A549 (cell line): Measurements from ENCODE around the gene TBC1D14. TPM values are rescaled to one million over a fixed set of nuclear protein-coding genes. Genes with fewer than 3 reads are reported as not detected.

ENCODE experiments used
- ATAC-seq, 2 experiments: fragments of 200-7000 bp in 1 of 2; fragments of >200 bp in 1 of 2; cut with Nextera tagmentation in 1 of 2; cut with Tn5 transposase in 1 of 2; 3 replicates each; pipeline versions ENCODE4 v1.8.0 to v1.9.1; 2018 to 2020; ENCODE audit warnings: mild to moderate bottlenecking in 1 of 2, moderate library complexity in 1 of 2
- CTCF ChIA-PET: fragments of 300-600 bp; sonication (Branson Sonifier 250); formaldehyde crosslinking; extraction: SDS; loops from one replicate; lab custom pipeline; 2021; ENCODE audit warnings: antibody characterized with exemption, inconsistent platforms; lab: Yijun Ruan, JAX
- POLR2A ChIA-PET: fragments of 350-600 bp; formaldehyde crosslinking; extraction: SDS; loops from one replicate; lab custom pipeline; 2021; ENCODE audit warnings: antibody characterized with exemption, inconsistent platforms; lab: Yijun Ruan, JAX
- DNase-seq, 2 experiments: peaks; one replicate each; pipeline versions ENCODE4 v3.0.0 to v3.0.0-alpha.2; 2011 to 2016; ENCODE audit warnings: low read depth in 1 of 2, low spot score in 1 of 2
- FAIRE-seq: peaks from 2 replicates; lab custom pipeline; 2011; peaks lifted over from hg19 to GRCh38; lab: Jason Lieb, UNC
- H3K27ac ChIP-seq, 2 experiments: fragments of >200 bp; sonication (Bioruptor Twin); formaldehyde crosslinking; 3 replicates each; pipeline ENCODE4 v1.5.1; 2016 to 2017
- H3K4me1 ChIP-seq: fragments of >200 bp; sonication (Bioruptor Twin); formaldehyde crosslinking; 3 replicates; pipeline ENCODE4 v1.6.1; 2016
- H3K4me2 ChIP-seq: fragments of >200 bp; sonication (Bioruptor Twin); formaldehyde crosslinking; 3 replicates; pipeline ENCODE4 v1.6.1; 2016
- H3K4me3 ChIP-seq: fragments of >200 bp; sonication (Bioruptor Twin); formaldehyde crosslinking; 3 replicates; pipeline ENCODE4 v1.5.1; 2016
- H3K9me3 ChIP-seq: fragments of >200 bp; sonication (Bioruptor Twin); formaldehyde crosslinking; 3 replicates; pipeline ENCODE4 v1.6.1; 2016
- ATOH8 ChIP-seq: fragments of 250-450 bp; sonication (Bioruptor Pico); IDR thresholded peaks from 2 replicates; pipeline ENCODE4 v1.5.0; 2020; ENCODE audit warnings: low read depth, mild to moderate bottlenecking, moderate library complexity
- CBX8 ChIP-seq: fragments of 200-600 bp; sonication (generic); IDR thresholded peaks from 2 replicates; pipeline ENCODE4 v1.6.1; 2016
- E2F6 ChIP-seq: IDR thresholded peaks from 2 replicates; pipeline ENCODE4 v1.6.1; 2012; ENCODE audit warnings: low read depth, borderline replicate concordance
- ELK1 ChIP-seq: fragments of 150-350 bp; IDR thresholded peaks from 2 replicates; pipeline ENCODE4 v1.6.1; 2014; ENCODE audit warnings: low read depth, mild to moderate bottlenecking, low read length
- HDAC2 ChIP-seq: fragments of 200-600 bp; sonication (generic); IDR thresholded peaks from 2 replicates; pipeline ENCODE4 v1.6.1; 2016
- HES2 ChIP-seq: fragments of >200 bp; sonication (Bioruptor Twin); formaldehyde crosslinking; IDR thresholded peaks from 2 replicates; pipeline ENCODE4 v1.6.1; 2016
- HEYL ChIP-seq: fragments of 250-450 bp; sonication (Bioruptor Pico); IDR thresholded peaks from 2 replicates; pipeline ENCODE4 v1.8.0; 2021; ENCODE audit warnings: mild to moderate bottlenecking, moderate library complexity
- HOXA7 ChIP-seq: fragments of 250-450 bp; sonication (Bioruptor Pico); IDR thresholded peaks from 2 replicates; pipeline ENCODE4 v1.5.0; 2020; ENCODE audit warnings: mild to moderate bottlenecking, moderate library complexity
- JUNB ChIP-seq: fragments of >200 bp; sonication (Bioruptor Twin); formaldehyde crosslinking; IDR thresholded peaks from 2 replicates; pipeline ENCODE4 v1.6.1; 2016
- KDM5A ChIP-seq: fragments of 200-600 bp; sonication (generic); IDR thresholded peaks from 2 replicates; pipeline ENCODE4 v1.6.1; 2016; ENCODE audit warnings: antibody characterized with exemption, mild to moderate bottlenecking
- MAZ ChIP-seq: fragments of 150-350 bp; IDR thresholded peaks from 2 replicates; pipeline ENCODE4 v1.6.1; 2014; ENCODE audit warnings: antibody characterized with exemption, low read depth, low read length, borderline replicate concordance
- MYC ChIP-seq: IDR thresholded peaks from 2 replicates; pipeline ENCODE4 v1.6.1; 2012; ENCODE audit warnings: mild to moderate bottlenecking, inconsistent platforms, low read length, improper control_type of control experiment, borderline replicate concordance
- PBX3 ChIP-seq: IDR thresholded peaks from 2 replicates; pipeline ENCODE4 v1.6.1; 2012
- RAD21 ChIP-seq, 2 experiments: fragments of >200 bp in 1 of 2; sonication (Bioruptor Twin) in 1 of 2; formaldehyde crosslinking in 1 of 2; IDR thresholded peaks in 1 of 2; conservative IDR thresholded peaks in 1 of 2; 2 replicates in 1 of 2; 3 replicates in 1 of 2; pipeline ENCODE4 v1.6.1; 2012 to 2018; ENCODE audit warnings: inconsistent platforms in 1 of 2
- SMC3 ChIP-seq: fragments of >200 bp; sonication (Bioruptor Twin); formaldehyde crosslinking; IDR thresholded peaks from 3 replicates; pipeline ENCODE4 v1.6.1; 2018; ENCODE audit warnings: inconsistent platforms
- SREBF2 ChIP-seq: fragments of 450-650 bp; IDR thresholded peaks from 2 replicates; pipeline ENCODE4 v1.6.1; 2014; ENCODE audit warnings: mild to moderate bottlenecking, moderate library complexity
- TFCP2L1 ChIP-seq: fragments of 250-450 bp; sonication (Bioruptor Pico); IDR thresholded peaks from 2 replicates; pipeline ENCODE4 v1.5.0; 2021; ENCODE audit warnings: mild to moderate bottlenecking
- USF2 ChIP-seq: fragments of 450-650 bp; IDR thresholded peaks from 2 replicates; pipeline ENCODE4 v1.6.1; 2014; ENCODE audit warnings: antibody characterized with exemption
- ZC3H11A ChIP-seq: fragments of 450-650 bp; IDR thresholded peaks from 2 replicates; pipeline ENCODE4 v1.6.1; 2014; ENCODE audit warnings: antibody characterized with exemption, mild to moderate bottlenecking
- ZNF302 ChIP-seq: fragments of 250-450 bp; sonication (Bioruptor Pico); IDR thresholded peaks from 2 replicates; pipeline ENCODE4 v1.9.0; 2021; ENCODE audit warnings: inconsistent platforms, mild to moderate bottlenecking, moderate library complexity
- WGBS: methylation state at CpG from one replicate; pipeline ENCODE4 v1.1.6; 2017; ENCODE audit errors: missing lambda C conversion rate; 5-methylcytosine and 5-hydroxymethylcytosine counted together
- polyA plus RNA-seq, 4 experiments: library from polyadenylated mRNA; depleted of rRNA in 3 of 4; stranded (reverse); fragments of >200 nt; fragmentation: RNase III in 1 of 4; extraction: RNeasy Plus Mini Kit Qiagen cat#74134 plus additional on column Dnase treatment in 1 of 4; gene quantifications; 2 replicates in 3 of 4; 3 replicates in 1 of 4; pipeline ENCODE4 v1.2.3, GENCODE V29; 2011 to 2017

Gene TBC1D14
- polyA plus RNA-seq, 2 of the 4 experiments (the other 2 are of a cell fraction): 30.2 to 39.0 TPM

GRCh38 chr4:6988016-6988715, 78.5 kb downstream of the TBC1D14 start (continued):
- TF ChIP-seq HES2 (no peak), CBX8 (no peak), HDAC2 (no peak), MAZ (no peak), E2F6 (no peak), ZNF302 (CRISPR knock-in tag) (no peak), KDM5A (no peak)

GRCh38 chr4:6989331-6989923, 79.8 kb downstream of the TBC1D14 start:
- Histone ChIP-seq H3K9me3 (no peaks in the 10 kb centered on the region), H3K27ac (no peak overlapping the region), H3K4me1 (peaks cover 38% of the 10 kb centered on the region), H3K4me3 (no peak overlapping the region), H3K4me2 (no peak overlapping the region; the same call in 2 of the 3 replicates)
- ATAC-seq: no peak
- TF ChIP-seq ZC3H11A (no peak), SMC3 (no peak), SREBF2 (no peak), KDM5A (no peak), USF2 (no peak), E2F6 (no peak), JUNB (no peak), HEYL (CRISPR knock-in tag) (no peak), RAD21 (conservative IDR thresholded peaks at IDR 0.05 in 1 of 2, IDR thresholded peaks at IDR 0.05 in 1 of 2) (no peak), HOXA7 (CRISPR knock-in tag) (no peak), ATOH8 (CRISPR knock-in tag) (no peak), HDAC2 (no peak), PBX3 (no peak), ELK1 (no peak), MYC (no peak), TFCP2L1 (CRISPR knock-in tag) (no peak)
- FAIRE-seq: no peak
- DNase-seq: no peak
- POLR2A ChIA-PET: no interaction called here
- 95% methylated on average over 10 of the region's 10 CpGs for WGBS
- CTCF ChIA-PET: interaction anchor here (1.1 to 3.1 kb wide), 2 partner anchors 16 to 45 kb away, joined by 3 to 11 read pairs; no protein-coding TSS in a partner anchor
